Liver (tissue), 3 donors: ENCODE results near the gene SYNPO2.

ENCODE experiments used
- CTCF ChIP-seq: fragments of 150-350 bp; IDR thresholded peaks from 2 replicates; pipeline ENCODE4 v1.5.1; 2017; ENCODE audit warnings: improper control_type of control experiment, low read depth, low read length; ENCODE audit not compliant: missing input control
- EGR1 ChIP-seq, 2 donors: IDR thresholded peaks; 2 replicates each; pipeline ENCODE4 v1.6.1; 2016 to 2018; ENCODE audit warnings: antibody characterized with exemption in 2 of 2, low read depth in 2 of 2
- FOXA1 ChIP-seq: IDR thresholded peaks from 2 replicates; pipeline ENCODE4 v1.6.1; 2016; ENCODE audit warnings: antibody characterized with exemption
- MAX ChIP-seq: IDR thresholded peaks from 2 replicates; pipeline ENCODE4 v1.6.1; 2016; ENCODE audit warnings: antibody characterized with exemption
- REST ChIP-seq: IDR thresholded peaks from 2 replicates; pipeline ENCODE4 v1.6.1; 2016; ENCODE audit warnings: antibody characterized with exemption, mild to moderate bottlenecking
- ZBTB33 ChIP-seq: IDR thresholded peaks from 2 replicates; pipeline ENCODE4 v1.6.1; 2016; ENCODE audit warnings: antibody characterized with exemption
- donor health status: healthy.
- donor health status: healthy.

- TF ChIP-seq ZBTB33 (no peak), CTCF (no peak), EGR1 (IDR thresholded peaks at IDR 0.05; ENCODE audit: low read depth in 2 of 2) (no peak), FOXA1 (no peak), REST (no peak), MAX (no peak)
Measured at GRCh38 chr4:118898684-118899138, 10.1 kb downstream of the SYNPO2 start.
